GM23248 (cell line): ENCODE measurements around the gene SGMS1.

Experiments used
- EZH2 ChIP-seq: fragments of 200-600 bp; sonication (generic); IDR thresholded peaks from 2 replicates; pipeline ENCODE4 v1.6.1; 2018; ENCODE audit warnings: antibody characterized with exemption, mild to moderate bottlenecking; ENCODE audit not compliant: insufficient read depth, poor library complexity, severe bottlenecking
- EZH2phosphoT487 ChIP-seq: fragments of 200-600 bp; sonication (generic); IDR thresholded peaks from 2 replicates; pipeline ENCODE4 v1.6.1; 2018; ENCODE audit warnings: antibody characterized with exemption, moderate library complexity, mild to moderate bottlenecking, low read depth; ENCODE audit not compliant: insufficient read depth

DNA sequence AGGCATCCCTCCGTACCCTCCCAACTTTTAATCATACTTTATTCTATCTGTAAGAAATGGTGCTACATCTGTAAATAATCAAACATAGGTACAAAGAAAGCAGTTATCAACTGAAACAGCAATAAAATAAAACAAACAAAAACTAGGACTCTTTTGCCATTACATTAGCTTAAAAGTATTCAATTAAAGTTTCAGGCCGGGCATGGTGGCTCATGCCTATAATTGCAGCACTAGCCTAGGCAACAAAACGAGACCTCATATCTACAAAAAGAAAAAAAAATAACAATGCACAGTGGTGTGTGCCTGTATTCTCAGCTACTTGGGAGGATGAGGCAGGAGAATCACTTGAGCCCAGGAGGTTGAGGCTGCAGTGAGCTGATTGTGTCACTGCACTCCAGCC, 161.9 kb downstream of the SGMS1 start:
- TF ChIP-seq EZH2phosphoT487 = no peak
- TF ChIP-seq EZH2 = no peak
